Hepatic stellate cell (primary cell): ENCODE measurements around the gene ATP12A.
"Not testable (repeated sequence)": the region's sequence is repeated elsewhere in the genome, so short reads cannot be mapped to it uniquely, and the experiment has no call there.

Experiments
- DNase-seq: peaks from one replicate; pipeline ENCODE4 v3.0.0; 2011; ENCODE audit warnings: low spot score

The ATP12A gene

GRCh38 chr13:24730873-24731567, 50.8 kb downstream of the ATP12A start:
- not testable (repeated sequence) for DNase-seq

DNA sequence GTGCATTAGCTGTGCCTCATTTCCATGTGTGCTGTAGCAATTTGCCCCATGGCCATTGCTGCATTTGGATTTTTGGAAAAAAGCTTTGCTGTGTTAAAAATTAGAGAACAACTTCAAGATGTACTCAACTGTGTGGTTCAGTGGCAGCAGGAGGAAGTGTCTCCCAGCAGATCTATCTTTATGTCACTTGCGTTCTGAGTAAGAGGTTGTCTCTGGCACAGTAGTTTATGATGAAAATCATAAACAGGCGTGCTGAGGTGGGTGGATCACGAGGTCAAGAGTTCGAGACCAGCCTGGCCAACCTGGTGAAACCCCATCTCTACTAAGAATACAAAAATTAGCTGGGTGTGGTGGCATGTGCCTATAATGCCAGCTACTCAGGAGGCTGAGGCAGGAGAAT, 54.7 kb downstream of the ATP12A start:
- DNase-seq = no peak

DNA sequence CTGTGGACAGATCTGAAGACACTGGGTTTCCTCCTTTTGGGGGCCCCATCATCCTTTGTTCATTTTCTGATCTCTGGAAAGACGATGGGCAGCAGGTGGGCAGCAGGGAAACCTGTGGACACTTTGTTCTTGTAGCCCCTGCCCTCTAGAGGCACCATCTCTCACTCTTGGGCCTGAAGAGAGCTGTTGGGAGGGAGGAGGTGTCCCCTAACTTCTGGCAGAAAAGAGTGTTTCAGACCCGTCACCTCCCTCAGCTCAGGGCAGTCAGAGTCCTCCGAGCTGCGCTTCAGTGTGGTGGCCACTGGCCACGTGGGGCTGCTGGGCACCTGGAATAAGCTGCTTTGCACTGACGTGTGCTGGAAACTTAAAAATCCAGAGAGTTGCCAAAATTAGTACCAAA, 56.8 kb downstream of the ATP12A start:
- no peak for DNase-seq

DNA sequence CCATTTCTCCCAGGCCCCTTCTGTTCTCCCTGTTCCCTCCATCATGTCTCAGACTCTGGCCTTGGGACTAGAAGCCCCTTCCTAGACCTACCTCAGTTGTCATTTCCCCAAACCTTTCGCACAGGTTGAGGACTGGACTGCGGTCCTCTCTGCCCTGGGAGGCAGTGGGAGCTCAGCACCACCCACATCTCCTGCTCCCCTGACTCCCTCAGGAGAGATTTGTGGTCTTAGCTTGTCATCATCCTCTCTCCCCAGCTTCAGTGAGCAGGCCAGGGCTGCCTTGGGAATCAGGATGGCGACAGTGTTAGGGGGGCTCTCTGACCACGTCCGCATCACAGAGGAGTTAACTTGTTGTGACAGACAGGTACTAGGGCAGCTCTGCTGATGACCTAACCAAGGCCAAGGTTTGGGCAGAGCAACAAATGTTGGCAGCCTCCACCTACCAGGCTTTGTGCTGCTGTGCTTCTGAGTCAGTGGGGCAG, 58.2 kb downstream of the ATP12A start:
- DNase-seq = no peak

GRCh38 chr13:24740014-24740890, 60.0 kb downstream of the ATP12A start:
- no peak for DNase-seq

DNA sequence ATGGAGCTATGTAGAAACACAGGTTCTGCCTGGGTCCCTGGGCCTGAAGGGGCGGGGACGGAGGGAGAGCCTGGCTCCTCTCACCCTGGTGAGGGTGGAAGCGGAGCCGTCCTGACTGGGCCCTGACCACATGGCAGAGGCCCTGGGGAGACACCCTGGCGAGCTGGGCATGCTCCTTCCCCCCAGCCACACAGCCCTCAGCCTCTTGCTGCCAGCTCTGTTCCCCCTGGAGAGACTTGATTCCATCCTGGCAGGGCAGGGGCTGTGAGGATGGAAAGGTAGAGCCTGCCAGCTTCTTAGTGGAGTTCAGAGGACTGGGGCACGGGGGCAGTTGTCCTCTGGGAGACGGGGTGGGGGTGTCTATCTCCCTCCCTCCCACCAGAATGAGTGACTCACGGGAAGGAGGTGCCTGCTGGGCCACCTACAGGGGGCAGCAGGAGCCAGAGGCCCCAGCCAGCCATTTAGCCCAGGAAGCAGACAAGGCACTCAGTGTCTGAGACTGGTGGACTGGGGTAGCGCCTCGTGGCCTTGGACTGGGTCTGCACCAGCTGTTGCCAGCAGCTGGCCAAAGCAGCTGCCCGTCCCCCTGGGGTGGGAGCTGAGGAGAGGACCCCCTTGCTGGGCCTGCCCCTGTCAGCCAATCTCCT, 60.9 kb downstream of the ATP12A start:
- no peak for DNase-seq

DNA sequence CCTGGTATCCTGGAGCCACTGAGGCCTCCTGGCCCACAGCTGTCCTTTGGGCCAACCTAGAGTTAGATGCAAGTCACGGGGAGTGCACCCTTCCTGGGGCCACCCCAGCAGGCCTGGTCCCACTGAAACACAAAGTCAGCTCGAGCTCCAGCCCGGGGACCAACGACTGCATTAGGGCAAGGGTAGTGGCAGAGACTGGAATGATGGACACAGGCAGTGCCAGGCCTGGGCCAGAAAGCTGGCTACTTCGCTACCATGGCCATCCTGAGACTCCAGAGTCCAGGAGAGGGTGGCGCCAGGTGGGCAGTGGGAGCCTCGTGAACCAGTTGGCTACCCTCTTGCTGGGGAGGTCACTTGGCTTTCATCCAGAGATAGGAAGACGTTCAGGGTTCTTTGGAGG, 61.6 kb downstream of the ATP12A start:
- DNase-seq = no peak

- no peak for DNase-seq
Observed at GRCh38 chr13:24742294-24742693, 62.1 kb downstream of the ATP12A start.

- no peak for DNase-seq
Observed at GRCh38 chr13:24742977-24743376, 62.8 kb downstream of the ATP12A start.

- DNase-seq = no peak
Observed at GRCh38 chr13:24744247-24744646, 64.0 kb downstream of the ATP12A start.

- no peak for DNase-seq
Observed at GRCh38 chr13:24745516-24745860, 65.3 kb downstream of the ATP12A start.

DNA sequence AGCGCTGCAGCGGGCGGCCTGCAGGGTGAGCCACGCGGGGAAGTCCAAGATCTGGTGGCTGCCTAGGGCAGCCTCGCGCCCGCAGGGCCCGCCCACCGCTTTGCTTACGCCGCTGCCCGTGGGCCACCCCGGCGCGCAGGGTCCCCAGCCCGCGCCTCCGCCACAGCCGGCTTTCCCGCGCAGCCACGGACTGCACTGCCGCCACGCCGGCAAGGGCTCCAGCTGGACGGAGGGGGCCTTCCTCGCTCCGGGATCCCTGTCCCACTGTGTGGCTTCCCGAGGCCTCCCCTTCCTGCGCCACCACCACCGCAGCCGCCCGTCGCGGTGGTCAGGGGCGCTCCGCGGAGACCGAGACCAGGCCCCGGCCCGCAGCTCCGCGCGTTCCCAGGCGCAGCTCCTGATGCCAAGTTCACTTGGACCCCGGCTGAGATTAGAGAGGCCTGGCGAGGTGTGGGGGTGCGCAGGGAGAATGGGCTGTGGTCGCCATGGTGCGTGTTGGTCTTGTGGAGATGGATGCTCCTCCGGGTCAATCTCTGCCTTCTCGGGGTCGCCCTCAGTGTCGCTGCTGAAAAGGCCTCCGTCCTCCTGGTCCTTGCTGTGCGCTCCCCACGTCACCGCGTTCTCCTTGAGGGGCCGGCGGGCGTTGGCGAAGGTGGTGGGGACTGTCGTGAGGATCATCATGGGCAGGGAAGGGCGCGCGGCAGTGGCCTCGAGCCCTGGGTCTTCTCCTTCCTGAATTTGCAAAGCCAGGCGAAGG, 65.8 kb downstream of the ATP12A start:
- DNase-seq = no peak

GRCh38 chr13:24746618-24747247, 66.5 kb downstream of the ATP12A start:
- no peak for DNase-seq

DNA sequence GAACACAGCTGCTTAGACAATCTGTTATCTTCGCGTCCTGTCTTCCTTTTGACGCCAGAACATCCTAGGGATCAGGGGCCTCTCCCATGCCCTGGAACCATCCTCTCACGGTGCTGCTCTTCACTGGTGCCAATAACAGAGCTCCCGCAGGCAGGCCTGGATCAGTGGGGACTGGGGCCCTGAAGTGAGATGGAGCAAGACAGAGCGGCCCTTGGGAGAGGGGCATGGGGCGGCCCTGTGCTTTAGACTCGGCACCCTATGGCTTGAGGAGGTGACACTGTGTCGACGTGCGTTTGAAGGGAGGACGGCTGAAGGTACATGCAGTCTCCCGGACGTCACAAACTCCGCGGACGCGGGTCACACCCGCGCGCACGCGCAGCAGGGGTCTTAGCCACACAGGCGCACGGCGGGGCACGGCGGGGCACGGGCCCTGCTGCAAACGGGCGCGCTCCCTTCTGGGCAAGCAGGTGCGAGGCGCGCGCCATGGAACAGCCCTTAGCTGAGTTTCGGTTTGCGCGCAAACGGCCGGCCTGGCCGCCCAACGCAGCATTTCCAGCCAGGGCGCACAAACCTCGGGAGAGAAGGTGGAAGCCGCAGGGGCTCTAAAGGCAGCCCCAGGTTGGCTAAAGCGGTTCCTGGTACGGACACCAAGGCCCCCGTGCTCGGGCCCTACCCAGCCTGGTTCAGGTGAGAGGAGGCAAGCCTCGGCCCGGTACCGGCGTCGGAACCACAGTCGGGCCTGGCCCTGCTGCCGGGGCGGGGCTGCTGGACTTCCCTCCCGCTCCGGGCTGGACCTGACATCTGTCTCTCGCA, 67.2 kb downstream of the ATP12A start:
- no peak for DNase-seq

DNA sequence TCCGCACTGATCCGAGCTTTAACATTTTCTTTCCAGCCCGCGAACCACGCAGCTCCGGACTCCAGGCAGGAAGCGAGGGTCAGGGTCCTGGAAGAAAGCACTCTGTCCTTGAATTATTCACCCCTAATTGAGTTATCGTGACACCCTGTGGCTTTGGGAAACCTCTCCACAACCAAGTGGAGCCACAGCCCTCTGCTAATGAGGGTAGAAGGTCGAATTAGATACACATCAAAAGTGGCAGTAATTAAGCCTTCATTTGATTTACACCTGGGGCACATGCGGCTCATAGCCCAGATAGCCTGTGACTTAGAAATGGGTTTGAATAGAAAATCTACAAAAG, 67.8 kb downstream of the ATP12A start:
- no peak for DNase-seq

DNA sequence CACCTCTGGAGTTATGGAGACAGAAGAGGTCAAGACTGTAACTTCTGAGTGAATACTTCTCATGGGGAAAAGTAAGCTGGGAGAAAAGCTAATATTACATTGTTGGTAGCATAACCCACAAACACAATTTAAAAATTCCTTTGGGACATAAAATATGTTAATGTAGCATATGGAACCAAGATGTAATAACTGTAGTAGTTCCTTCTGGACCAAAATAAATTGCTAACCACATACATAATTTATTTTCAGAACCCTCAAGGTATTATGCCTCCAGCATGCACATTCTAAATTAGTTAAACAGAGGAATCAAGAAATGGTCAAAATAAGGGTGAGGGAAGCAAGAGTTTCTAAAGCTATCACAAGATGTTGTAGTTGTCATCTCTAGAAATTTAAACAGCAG, 79.0 kb downstream of the ATP12A start:
- no peak for DNase-seq
